Fibroblast of the aortic adventitia (primary cell): ENCODE measurements around the gene EYA4. TPM values are rescaled to one million over a fixed set of nuclear protein-coding genes. Genes with fewer than 3 reads are reported as not detected.
A peak's percentile ranks its signal among the peaks of the same experiment; 100 is the strongest.

ENCODE experiments used
- DNase-seq: peaks from one replicate; pipeline ENCODE4 v3.0.0-alpha.2; 2010; ENCODE audit warnings: low read depth
- H3K4me3 ChIP-seq: 2 replicates; pipeline ENCODE4 v1.5.1; 2011; ENCODE audit warnings: low read depth, mild to moderate bottlenecking, control low read depth, low read length, moderate library complexity
- CTCF ChIP-seq: IDR thresholded peaks from 2 replicates; pipeline ENCODE4 v1.5.1; 2011; ENCODE audit warnings: mild to moderate bottlenecking, low read length, control low read depth, inconsistent platforms; ENCODE audit not compliant: insufficient read depth
- total RNA-seq: library from RNA; depleted of rRNA; stranded (reverse); fragments of >200 nt; gene quantifications from 2 replicates; pipeline ENCODE4 v1.2.3, GENCODE V29; 2012; ENCODE audit warnings: low replicate concordance

The EYA4 gene
- total RNA-seq, 1 donor: 5.7 TPM

- DNase-seq: no peak
- no peak for TF ChIP-seq CTCF
- no peak overlapping the region for H3K4me3 ChIP-seq
Observed at GRCh38 chr6:133460101-133460500, 218.9 kb downstream of the EYA4 start.

GRCh38 chr6:133463790-133464189 lies 222.6 kb downstream of the EYA4 start:
- H3K4me3 ChIP-seq: no peak overlapping the region
- no peak for DNase-seq
- no peak for TF ChIP-seq CTCF

DNA sequence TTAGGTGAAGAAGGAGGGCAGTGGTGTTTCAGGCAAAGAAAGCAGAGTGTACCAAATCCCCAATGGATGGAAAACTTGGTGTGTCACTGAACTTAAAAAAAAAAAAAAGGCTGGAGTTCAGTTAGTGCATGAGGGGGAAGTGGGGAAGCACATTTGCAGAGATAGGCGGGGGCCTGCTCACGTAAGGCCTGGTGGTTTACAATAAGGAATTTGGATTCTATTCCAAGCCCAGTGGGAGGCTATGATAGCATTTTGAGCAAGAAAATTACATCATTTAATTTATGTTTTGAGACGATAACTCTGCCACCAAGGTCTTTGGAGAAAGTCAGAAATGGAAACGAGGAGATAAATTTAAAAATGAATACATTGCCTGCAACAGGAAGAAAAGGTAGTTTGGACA lies 225.5 kb downstream of the EYA4 start:
- DNase-seq: peak; percentile 62
- no peak overlapping the region for H3K4me3 ChIP-seq
- TF ChIP-seq CTCF: no peak

DNA sequence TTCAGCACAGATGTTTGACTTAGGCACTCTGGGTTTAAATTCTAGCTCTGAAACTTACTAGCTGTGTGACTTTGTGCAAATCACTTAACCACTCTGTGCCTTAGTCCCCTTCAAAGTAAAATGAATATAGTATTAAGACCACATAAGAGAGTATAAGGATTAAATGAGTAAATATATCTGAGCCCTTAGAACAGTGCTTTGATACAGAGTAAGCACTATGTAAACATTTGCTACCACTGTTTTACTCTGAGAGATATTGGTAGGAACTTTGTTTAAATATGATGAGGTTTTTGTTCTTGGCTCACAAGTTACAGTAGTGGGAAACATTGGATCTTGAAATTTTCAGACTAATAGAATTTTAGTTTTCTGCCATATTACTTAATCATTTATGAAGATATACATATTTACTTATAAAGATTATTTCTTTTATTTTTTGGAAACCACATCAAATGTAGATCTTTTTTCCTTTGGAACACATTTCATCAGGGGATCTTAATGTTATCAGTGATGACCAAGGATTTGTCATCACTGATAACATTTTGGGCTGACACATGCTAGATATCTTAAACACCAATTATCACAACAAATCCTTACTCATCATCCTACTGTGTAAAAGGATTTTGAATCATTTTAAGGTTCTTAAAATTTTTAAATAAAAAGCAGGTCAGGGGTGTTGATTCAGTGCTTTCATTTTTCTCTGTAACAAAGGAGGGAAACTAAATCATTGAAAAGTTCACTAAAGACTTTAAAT lies 226.2 kb downstream of the EYA4 start:
- no peak for TF ChIP-seq CTCF
- no peak overlapping the region for H3K4me3 ChIP-seq
- DNase-seq: peak; percentile 47

GRCh38 chr6:133467982-133468380 lies 226.8 kb downstream of the EYA4 start:
- no peak for TF ChIP-seq CTCF
- H3K4me3 ChIP-seq: no peak overlapping the region
- peak; percentile 22 for DNase-seq

GRCh38 chr6:133468591-133468990 lies 227.4 kb downstream of the EYA4 start:
- H3K4me3 ChIP-seq: no peak overlapping the region
- DNase-seq: no peak
- TF ChIP-seq CTCF: no peak

DNA sequence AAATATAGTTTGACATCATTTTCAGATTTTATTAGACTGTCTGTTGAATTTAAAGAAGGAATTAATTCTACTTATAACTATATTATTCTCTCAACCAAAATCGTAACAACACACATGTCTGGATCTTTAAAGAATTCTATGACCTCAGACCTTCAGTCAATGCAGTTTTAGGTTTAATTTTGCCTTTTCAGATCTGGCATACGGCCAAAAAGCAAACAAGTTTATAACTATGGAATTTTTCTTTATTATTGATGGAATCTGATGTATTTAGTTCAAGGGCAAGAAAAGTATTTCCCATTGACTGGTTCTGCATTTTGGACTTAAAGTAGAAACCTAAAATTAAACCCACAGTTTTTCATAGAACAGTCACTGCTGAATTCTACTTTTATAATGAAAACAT lies 233.4 kb downstream of the EYA4 start:
- DNase-seq: no peak
- no peak overlapping the region for H3K4me3 ChIP-seq
- TF ChIP-seq CTCF: no peak
